ENCODE data around the gene TCF4. TPM values are rescaled to one million over a fixed set of nuclear protein-coding genes. Genes with fewer than 3 reads are reported as not detected.

Gene TCF4
- 3.4 and 14.5 TPM in 2 replicates for total RNA-seq

GRCh38 chr18:55588111-55588869, at the start of gene TCF4:
TCF4 (minus strand) TSS chr18:55588192; CDS start chr18:55587116, 1,076 bp downstream.

